Fibroblast of lung (primary cell): ENCODE results near the gene DDRGK1. TPM values are rescaled to one million over a fixed set of nuclear protein-coding genes. Genes with fewer than 3 reads are reported as not detected.

Experiments used
- DNase-seq, 2 donors: peaks; one replicate each; pipeline versions ENCODE4 v3.0.0 to v3.0.0-alpha.2; 2010; ENCODE audit warnings: low read depth in 2 of 2
- H2AFZ ChIP-seq: 2 replicates; pipeline ENCODE4 v1.5.1; 2012; ENCODE audit warnings: low read length, control low read depth, inconsistent platforms
- H3K27ac ChIP-seq: 2 replicates; pipeline ENCODE4 v1.5.1; 2011; ENCODE audit warnings: low read length, control low read depth; ENCODE audit not compliant: insufficient read depth
- H3K27me3 ChIP-seq: 2 replicates; pipeline ENCODE4 v1.5.1; 2011; ENCODE audit warnings: mild to moderate bottlenecking, low read length; ENCODE audit not compliant: control insufficient read depth, insufficient read depth
- H3K36me3 ChIP-seq: 2 replicates; pipeline ENCODE4 v1.5.1; 2011; ENCODE audit warnings: low read length; ENCODE audit not compliant: control insufficient read depth, insufficient read depth
- H3K4me1 ChIP-seq: 2 replicates; pipeline ENCODE4 v1.5.1; 2011; ENCODE audit warnings: low read length; ENCODE audit not compliant: control insufficient read depth, insufficient read depth; ENCODE audit errors: extremely low read depth
- H3K4me2 ChIP-seq: 2 replicates; pipeline ENCODE4 v1.5.1; 2011; ENCODE audit warnings: low read length, control low read depth; ENCODE audit not compliant: insufficient read depth; ENCODE audit errors: extremely low read depth
- H3K4me3 ChIP-seq, 4 experiments: fragments of 200-600 bp in 1 of 4; sonication (generic) in 1 of 4; replicated peaks in 1 of 4; 2 replicates each; pipeline ENCODE4 v1.5.1; 2011 to 2016; ENCODE audit warnings: low read length in 4 of 4, low read depth in 3 of 4, mild to moderate bottlenecking in 3 of 4, control low read depth in 2 of 4, inconsistent platforms in 1 of 4, mixed read lengths in 1 of 4; ENCODE audit not compliant: insufficient read depth in 1 of 4; ENCODE audit errors: control extremely low read depth in 1 of 4
- H3K79me2 ChIP-seq: 2 replicates; pipeline ENCODE4 v1.5.1; 2012; ENCODE audit warnings: mild to moderate bottlenecking, low read length, inconsistent platforms; ENCODE audit not compliant: control insufficient read depth, insufficient read depth
- H3K9ac ChIP-seq: 2 replicates; pipeline ENCODE4 v1.5.1; 2011; ENCODE audit warnings: mild to moderate bottlenecking, low read length, control low read depth; ENCODE audit not compliant: insufficient read depth
- H3K9me3 ChIP-seq: 2 replicates; pipeline ENCODE4 v1.5.1; 2012; ENCODE audit warnings: low read depth, low read length; ENCODE audit not compliant: control insufficient read depth, insufficient read depth
- H4K20me1 ChIP-seq: 2 replicates; pipeline ENCODE4 v1.5.1; 2011; ENCODE audit warnings: low read length; ENCODE audit not compliant: control insufficient read depth, insufficient read depth; ENCODE audit errors: extremely low read depth
- EZH2 ChIP-seq: IDR thresholded peaks from 2 replicates; pipeline ENCODE4 v1.5.1; 2012; ENCODE audit warnings: low read length, control low read depth, mild to moderate bottlenecking; ENCODE audit errors: missing control alignments
- polyA plus RNA-seq, 2 donors: library from polyadenylated mRNA; depleted of rRNA in 1 of 2; stranded (reverse) in 1 of 2; unstranded in 1 of 2; fragments of >200 nt; gene quantifications; 2 replicates each; pipeline ENCODE4 v1.2.1, GENCODE V29; 2011 to 2012; ENCODE audit warnings: missing spikeins in 1 of 2
- total RNA-seq: library from RNA; depleted of rRNA; stranded (reverse); fragments of >200 nt; gene quantifications from 2 replicates; pipeline ENCODE4 v1.2.1, GENCODE V29; 2014
- TF ChIP-seq, protein P1 (sequence below), 2 donors: IDR thresholded peaks in 1 of 2; conservative IDR thresholded peaks in 1 of 2; 1 replicate in 1 of 2; 2 replicates in 1 of 2; pipeline ENCODE4 v1.5.1; 2011 to 2012; ENCODE audit warnings: low read length in 2 of 2, control low read depth in 1 of 2, inconsistent platforms in 1 of 2, low read depth in 1 of 2, mild to moderate bottlenecking in 1 of 2

The DDRGK1 gene
- total and polyA plus RNA-seq, 2 donors (not counting 1 experiment from before 2014, with no cell fraction given): 35.5 to 37.5 TPM

DNA sequence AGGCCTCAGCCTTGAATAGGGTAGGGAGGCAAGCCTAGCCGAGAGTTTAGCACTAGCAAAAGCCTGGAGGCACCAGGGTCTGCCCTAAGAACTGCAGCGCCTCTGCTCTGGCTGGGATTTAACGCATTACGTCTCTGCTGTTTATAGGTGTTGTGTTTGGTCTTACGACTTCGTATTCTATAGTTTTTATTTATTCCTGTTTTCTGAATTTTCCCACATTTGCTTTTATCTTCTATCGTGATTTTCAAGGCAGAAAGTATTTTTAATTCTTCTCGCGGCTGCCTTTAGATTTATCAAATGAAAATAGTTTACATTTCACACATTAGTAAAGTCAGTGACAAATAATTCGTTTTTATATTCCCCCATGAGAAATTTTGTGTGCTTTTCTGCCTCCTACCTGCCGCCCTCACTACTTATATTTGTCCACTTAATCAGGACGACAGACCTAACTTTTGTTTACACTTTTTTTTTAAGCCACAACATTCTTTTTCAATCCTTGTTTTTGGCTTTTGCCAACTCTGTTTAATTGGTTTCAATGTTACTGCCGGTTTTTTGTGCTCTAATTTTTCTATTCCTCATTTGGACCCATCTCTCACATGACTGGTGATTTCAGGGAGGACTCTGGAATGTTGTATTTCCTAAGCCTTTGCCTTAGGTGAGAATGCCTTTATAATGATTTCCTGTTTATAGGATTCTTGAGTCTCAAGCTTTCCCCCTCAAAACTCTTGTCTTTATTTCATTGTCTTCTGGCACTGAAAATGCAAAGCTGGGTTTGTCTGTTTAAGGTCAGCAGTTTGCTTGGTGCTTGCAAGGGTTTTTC, 29.8 kb downstream of the DDRGK1 start:
- Histone ChIP-seq H3K36me3 (no peaks in the 10 kb centered on the region), H3K4me1 (peaks cover 3% of the 10 kb centered on the region), H3K27me3 (peaks cover 11% of the 10 kb centered on the region), H3K9me3 (no peaks in the 10 kb centered on the region), H4K20me1 (no peaks in the 10 kb centered on the region), H3K9ac (peak overlapping the region; percentile 82), H3K4me2 (peak overlapping the region; percentile 85), H2AFZ (peak overlapping the region; percentile 93), H3K79me2 (no peaks in the 10 kb centered on the region), H3K4me3 (peak overlapping the region; percentile 75 to 87 (median 83)), H3K27ac (peak overlapping the region; percentile 50)
- peak in 1 of 2 donors; percentile 49 for DNase-seq
- TF ChIP-seq, protein P1, sequence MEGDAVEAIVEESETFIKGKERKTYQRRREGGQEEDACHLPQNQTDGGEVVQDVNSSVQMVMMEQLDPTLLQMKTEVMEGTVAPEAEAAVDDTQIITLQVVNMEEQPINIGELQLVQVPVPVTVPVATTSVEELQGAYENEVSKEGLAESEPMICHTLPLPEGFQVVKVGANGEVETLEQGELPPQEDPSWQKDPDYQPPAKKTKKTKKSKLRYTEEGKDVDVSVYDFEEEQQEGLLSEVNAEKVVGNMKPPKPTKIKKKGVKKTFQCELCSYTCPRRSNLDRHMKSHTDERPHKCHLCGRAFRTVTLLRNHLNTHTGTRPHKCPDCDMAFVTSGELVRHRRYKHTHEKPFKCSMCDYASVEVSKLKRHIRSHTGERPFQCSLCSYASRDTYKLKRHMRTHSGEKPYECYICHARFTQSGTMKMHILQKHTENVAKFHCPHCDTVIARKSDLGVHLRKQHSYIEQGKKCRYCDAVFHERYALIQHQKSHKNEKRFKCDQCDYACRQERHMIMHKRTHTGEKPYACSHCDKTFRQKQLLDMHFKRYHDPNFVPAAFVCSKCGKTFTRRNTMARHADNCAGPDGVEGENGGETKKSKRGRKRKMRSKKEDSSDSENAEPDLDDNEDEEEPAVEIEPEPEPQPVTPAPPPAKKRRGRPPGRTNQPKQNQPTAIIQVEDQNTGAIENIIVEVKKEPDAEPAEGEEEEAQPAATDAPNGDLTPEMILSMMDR (conservative IDR thresholded peaks at IDR 0.05 in 1 of 2, IDR thresholded peaks at IDR 0.05 in 1 of 2; ENCODE audit: low read depth in 1 of 2, low read length in 2 of 2): no peak
- no peak for TF ChIP-seq EZH2

GRCh38 chr20:3173610-3174441, 30.7 kb downstream of the DDRGK1 start:
- Histone ChIP-seq H3K4me3 (peak overlapping the region; percentile 75 to 87 (median 83)), H3K27me3 (peaks cover 11% of the 10 kb centered on the region), H3K36me3 (no peaks in the 10 kb centered on the region), H3K9ac (peak overlapping the region; percentile 82), H3K9me3 (no peaks in the 10 kb centered on the region), H3K4me2 (peak overlapping the region; percentile 85), H3K4me1 (peaks cover 3% of the 10 kb centered on the region), H3K79me2 (no peaks in the 10 kb centered on the region), H3K27ac (peak overlapping the region; percentile 50), H4K20me1 (no peaks in the 10 kb centered on the region), H2AFZ (peak overlapping the region; percentile 93)
- TF ChIP-seq, protein P1 (conservative IDR thresholded peaks at IDR 0.05 in 1 of 2, IDR thresholded peaks at IDR 0.05 in 1 of 2; ENCODE audit: low read depth in 1 of 2, low read length in 2 of 2): peak in 1 of 2 donors; percentile 13
- TF ChIP-seq EZH2: no peak
- peak; percentile 67 to 68 for DNase-seq
